Measurements from ENCODE around the gene ANXA2R. TPM values are rescaled to one million over a fixed set of nuclear protein-coding genes. Genes with fewer than 3 reads are reported as not detected.
A peak's percentile ranks its signal among the peaks of the same experiment; 100 is the strongest.

Gene ANXA2R
- total and polyA plus RNA-seq, 2 of the 13 experiments (the other 11 are each of a cell fraction or from before 2014, with no cell fraction given), result 0.95 to 1.3 TPM

DNA sequence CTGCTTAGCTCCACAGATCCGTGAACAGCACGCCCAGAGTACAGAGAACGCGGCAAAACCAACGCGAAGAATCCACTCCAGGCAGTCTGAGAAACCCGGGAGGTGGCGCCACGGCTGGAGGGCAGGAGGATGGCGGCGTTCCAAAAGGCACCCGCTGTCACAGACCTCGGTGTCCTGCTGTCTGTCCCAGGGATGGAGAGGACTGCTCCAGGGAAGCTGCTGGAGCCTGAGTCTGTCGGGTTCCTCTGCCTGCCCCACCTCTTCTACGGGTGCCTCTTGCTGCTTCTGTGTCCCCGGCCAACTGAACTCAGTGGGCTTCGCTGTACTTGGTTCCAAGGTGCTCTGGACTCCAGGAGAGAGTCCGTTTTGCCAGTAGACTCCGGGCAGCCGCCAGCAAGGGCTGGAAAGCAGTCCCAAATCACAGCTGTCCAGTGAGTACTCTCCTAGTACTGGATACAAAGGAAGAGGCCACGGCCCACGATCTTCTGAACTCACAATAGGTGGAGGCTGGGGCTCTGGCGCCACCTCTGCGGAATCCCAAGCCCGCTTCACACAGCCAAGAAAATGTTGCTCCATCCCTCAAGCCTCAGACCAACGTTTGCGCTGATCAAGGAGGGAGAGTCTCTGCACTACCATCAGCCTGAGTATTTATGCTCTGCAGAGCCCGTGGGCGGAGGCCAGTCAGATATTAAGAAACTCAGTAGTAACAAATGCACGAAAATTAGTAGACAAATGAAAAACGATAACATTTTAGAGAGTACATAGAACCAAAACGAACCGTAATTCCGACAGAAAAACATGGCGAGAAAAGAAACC is 440 bp downstream of the ANXA2R start (continued):
- TF ChIP-seq LCORL (IDR thresholded peaks at IDR 0.05) (no peak), LCORL (CRISPR knock-in tag; IDR thresholded peaks at IDR 0.05) (no peak; the same call in 1 of the 2 replicates), PAWR (CRISPR knock-in tag; IDR thresholded peaks at IDR 0.05; ENCODE audit: borderline replicate concordance) (no peak), MATR3 (CRISPR knock-in tag; IDR thresholded peaks at IDR 0.05) (no peak), CC2D1A (CRISPR knock-in tag; IDR thresholded peaks at IDR 0.05) (no peak), TAF1 (CRISPR knock-in tag; IDR thresholded peaks at IDR 0.05) (peak; percentile 31; the same call in 1 of the 2 replicates), ZNF33B (CRISPR knock-in tag; IDR thresholded peaks at IDR 0.05) (no peak), KDM3A (CRISPR knock-in tag; IDR thresholded peaks at IDR 0.05; ENCODE audit: low read depth) (0 out of 2 replicates have a peak, but pooled peaks have one; percentile 50), PCBP1 (IDR thresholded peaks at IDR 0.05; ENCODE audit: borderline replicate concordance, low read depth, low read length) (no peak), ZNF337 (CRISPR knock-in tag; IDR thresholded peaks at IDR 0.05; ENCODE audit: borderline replicate concordance, low read depth) (0 out of 2 replicates have a peak, but pooled peaks have one; percentile 0), ARID2 (CRISPR knock-in tag; IDR thresholded peaks at IDR 0.05; ENCODE audit: borderline replicate concordance) (no peak), MTA3 (CRISPR knock-in tag; IDR thresholded peaks at IDR 0.05) (no peak), TBX3 (IDR thresholded peaks at IDR 0.05; ENCODE audit: borderline replicate concordance) (no peak), ZSCAN20 (CRISPR knock-in tag; IDR thresholded peaks at IDR 0.05; ENCODE audit: borderline replicate concordance) (no peak), ZNF549 (CRISPR knock-in tag; IDR thresholded peaks at IDR 0.05) (no peak), SIX4 (CRISPR knock-in tag; IDR thresholded peaks at IDR 0.05) (no peak), TEAD2 (CRISPR knock-in tag; IDR thresholded peaks at IDR 0.05) (no peak), ZNF672 (CRISPR knock-in tag; IDR thresholded peaks at IDR 0.05) (no peak), ZNF564 (CRISPR knock-in tag; IDR thresholded peaks at IDR 0.05) (no peak), PAF1 (CRISPR knock-in tag; IDR thresholded peaks at IDR 0.05) (no peak), ZKSCAN8 (CRISPR knock-in tag; IDR thresholded peaks at IDR 0.05; ENCODE audit: borderline replicate concordance) (no peak), ZNF629 (CRISPR knock-in tag; conservative IDR thresholded peaks at IDR 0.05) (no peak), ADNP (CRISPR knock-in tag; IDR thresholded peaks at IDR 0.05) (no peak), GZF1 (CRISPR knock-in tag; IDR thresholded peaks at IDR 0.05) (no peak), RFXANK (CRISPR knock-in tag; IDR thresholded peaks at IDR 0.05) (no peak)
- TF ChIP-seq, protein P1, sequence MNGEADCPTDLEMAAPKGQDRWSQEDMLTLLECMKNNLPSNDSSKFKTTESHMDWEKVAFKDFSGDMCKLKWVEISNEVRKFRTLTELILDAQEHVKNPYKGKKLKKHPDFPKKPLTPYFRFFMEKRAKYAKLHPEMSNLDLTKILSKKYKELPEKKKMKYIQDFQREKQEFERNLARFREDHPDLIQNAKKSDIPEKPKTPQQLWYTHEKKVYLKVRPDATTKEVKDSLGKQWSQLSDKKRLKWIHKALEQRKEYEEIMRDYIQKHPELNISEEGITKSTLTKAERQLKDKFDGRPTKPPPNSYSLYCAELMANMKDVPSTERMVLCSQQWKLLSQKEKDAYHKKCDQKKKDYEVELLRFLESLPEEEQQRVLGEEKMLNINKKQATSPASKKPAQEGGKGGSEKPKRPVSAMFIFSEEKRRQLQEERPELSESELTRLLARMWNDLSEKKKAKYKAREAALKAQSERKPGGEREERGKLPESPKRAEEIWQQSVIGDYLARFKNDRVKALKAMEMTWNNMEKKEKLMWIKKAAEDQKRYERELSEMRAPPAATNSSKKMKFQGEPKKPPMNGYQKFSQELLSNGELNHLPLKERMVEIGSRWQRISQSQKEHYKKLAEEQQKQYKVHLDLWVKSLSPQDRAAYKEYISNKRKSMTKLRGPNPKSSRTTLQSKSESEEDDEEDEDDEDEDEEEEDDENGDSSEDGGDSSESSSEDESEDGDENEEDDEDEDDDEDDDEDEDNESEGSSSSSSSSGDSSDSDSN (CRISPR knock-in tag; IDR thresholded peaks at IDR 0.05), result peak; percentile 81
- TF ChIP-seq, protein P2, sequence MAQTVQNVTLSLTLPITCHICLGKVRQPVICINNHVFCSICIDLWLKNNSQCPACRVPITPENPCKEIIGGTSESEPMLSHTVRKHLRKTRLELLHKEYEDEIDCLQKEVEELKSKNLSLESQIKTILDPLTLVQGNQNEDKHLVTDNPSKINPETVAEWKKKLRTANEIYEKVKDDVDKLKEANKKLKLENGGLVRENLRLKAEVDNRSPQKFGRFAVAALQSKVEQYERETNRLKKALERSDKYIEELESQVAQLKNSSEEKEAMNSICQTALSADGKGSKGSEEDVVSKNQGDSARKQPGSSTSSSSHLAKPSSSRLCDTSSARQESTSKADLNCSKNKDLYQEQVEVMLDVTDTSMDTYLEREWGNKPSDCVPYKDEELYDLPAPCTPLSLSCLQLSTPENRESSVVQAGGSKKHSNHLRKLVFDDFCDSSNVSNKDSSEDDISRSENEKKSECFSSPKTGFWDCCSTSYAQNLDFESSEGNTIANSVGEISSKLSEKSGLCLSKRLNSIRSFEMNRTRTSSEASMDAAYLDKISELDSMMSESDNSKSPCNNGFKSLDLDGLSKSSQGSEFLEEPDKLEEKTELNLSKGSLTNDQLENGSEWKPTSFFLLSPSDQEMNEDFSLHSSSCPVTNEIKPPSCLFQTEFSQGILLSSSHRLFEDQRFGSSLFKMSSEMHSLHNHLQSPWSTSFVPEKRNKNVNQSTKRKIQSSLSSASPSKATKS (CRISPR knock-in tag; IDR thresholded peaks at IDR 0.05), result no peak
- TF ChIP-seq, protein P3, sequence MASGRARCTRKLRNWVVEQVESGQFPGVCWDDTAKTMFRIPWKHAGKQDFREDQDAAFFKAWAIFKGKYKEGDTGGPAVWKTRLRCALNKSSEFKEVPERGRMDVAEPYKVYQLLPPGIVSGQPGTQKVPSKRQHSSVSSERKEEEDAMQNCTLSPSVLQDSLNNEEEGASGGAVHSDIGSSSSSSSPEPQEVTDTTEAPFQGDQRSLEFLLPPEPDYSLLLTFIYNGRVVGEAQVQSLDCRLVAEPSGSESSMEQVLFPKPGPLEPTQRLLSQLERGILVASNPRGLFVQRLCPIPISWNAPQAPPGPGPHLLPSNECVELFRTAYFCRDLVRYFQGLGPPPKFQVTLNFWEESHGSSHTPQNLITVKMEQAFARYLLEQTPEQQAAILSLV (CRISPR knock-in tag; IDR thresholded peaks at IDR 0.05; ENCODE audit: borderline replicate concordance), result no peak; the same call in 1 of the 2 replicates
